Sigmoid colon (tissue), 3 donors: ENCODE results near the gene ACBD6.

ENCODE experiments used
- POLR2A ChIP-seq, 2 donors: fragments of 450-650 bp; IDR thresholded peaks; one replicate each; pipeline ENCODE4 v1.6.1; 2016; ENCODE audit warnings: antibody characterized with exemption in 2 of 2, mild to moderate bottlenecking in 2 of 2, moderate library complexity in 2 of 2
- TF ChIP-seq, protein P1 (sequence below), 4 experiments: fragments of 450-650 bp in 3 of 4; fragments of 200-600 bp in 1 of 4; IDR thresholded peaks; one replicate each; pipeline ENCODE4 v1.5.1; 2016 to 2019; ENCODE audit warnings: antibody characterized with exemption in 4 of 4, mild to moderate bottlenecking in 3 of 4, moderate library complexity in 2 of 4

DNA sequence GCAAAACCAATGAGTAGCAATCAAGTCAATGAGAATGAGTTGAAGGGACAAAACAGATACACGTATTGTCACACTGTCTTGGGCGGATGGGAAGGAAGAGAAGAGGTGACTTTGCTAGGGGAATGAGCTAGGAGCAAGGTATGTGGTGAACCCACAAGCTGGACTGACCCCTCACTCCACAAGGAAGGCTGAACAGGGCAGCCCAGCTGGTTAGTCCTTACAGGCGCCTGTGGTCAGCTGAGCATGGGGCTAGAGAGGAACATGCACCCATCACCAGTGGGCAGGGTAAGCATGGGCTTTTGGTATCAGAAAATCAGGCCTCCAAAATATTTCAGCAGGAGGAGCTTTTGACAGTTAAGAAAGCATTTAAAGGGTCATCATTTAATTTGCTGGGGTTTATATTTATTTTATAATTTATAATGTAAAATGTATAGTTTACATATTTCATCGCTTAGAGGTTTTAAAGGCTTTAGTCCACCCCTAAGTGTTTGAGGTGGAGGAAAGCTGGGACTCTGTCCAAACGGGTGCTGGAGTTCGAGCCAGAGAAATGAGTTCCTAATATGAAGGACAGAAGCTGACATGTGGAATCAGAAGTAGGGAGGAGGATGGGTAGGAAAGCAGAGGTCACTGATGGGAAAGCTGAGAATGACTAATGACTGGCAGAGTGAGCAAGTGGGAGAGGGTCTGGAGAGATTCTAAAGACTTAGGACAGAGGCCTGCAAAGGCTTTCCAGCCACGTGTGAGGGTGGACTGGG, 22.0 kb upstream of the ACBD6 start:
- no peak for TF ChIP-seq POLR2A (IDR thresholded peaks at IDR 0.05)
- TF ChIP-seq, protein P1, sequence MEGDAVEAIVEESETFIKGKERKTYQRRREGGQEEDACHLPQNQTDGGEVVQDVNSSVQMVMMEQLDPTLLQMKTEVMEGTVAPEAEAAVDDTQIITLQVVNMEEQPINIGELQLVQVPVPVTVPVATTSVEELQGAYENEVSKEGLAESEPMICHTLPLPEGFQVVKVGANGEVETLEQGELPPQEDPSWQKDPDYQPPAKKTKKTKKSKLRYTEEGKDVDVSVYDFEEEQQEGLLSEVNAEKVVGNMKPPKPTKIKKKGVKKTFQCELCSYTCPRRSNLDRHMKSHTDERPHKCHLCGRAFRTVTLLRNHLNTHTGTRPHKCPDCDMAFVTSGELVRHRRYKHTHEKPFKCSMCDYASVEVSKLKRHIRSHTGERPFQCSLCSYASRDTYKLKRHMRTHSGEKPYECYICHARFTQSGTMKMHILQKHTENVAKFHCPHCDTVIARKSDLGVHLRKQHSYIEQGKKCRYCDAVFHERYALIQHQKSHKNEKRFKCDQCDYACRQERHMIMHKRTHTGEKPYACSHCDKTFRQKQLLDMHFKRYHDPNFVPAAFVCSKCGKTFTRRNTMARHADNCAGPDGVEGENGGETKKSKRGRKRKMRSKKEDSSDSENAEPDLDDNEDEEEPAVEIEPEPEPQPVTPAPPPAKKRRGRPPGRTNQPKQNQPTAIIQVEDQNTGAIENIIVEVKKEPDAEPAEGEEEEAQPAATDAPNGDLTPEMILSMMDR (IDR thresholded peaks at IDR 0.05): no peak
